Trophoblast cell (in vitro differentiated cells and primary cell): Measurements from ENCODE around the gene KIF2C.
A peak's percentile ranks its signal among the peaks of the same experiment; 100 is the strongest.

Experiments
- DNase-seq, 2 donors: peaks; one replicate each; pipeline ENCODE4 v3.0.0-alpha.2; 2016
- H2AFZ ChIP-seq: 2 replicates; pipeline ENCODE4 v1.6.1; 2013; ENCODE audit warnings: low read length, moderate library complexity, mild to moderate bottlenecking; ENCODE audit not compliant: insufficient read depth, poor library complexity
- H2AK5ac ChIP-seq: 2 replicates; pipeline ENCODE4 v1.6.1; 2013; ENCODE audit warnings: mild to moderate bottlenecking, low read length
- H2BK120ac ChIP-seq: 2 replicates; pipeline ENCODE4 v1.6.1; 2013; ENCODE audit warnings: low read length, mild to moderate bottlenecking, moderate library complexity; ENCODE audit not compliant: insufficient read depth, poor library complexity
- H2BK12ac ChIP-seq: 2 replicates; pipeline ENCODE4 v1.6.1; 2013; ENCODE audit warnings: mild to moderate bottlenecking, low read length, moderate library complexity
- H2BK5ac ChIP-seq: 2 replicates; pipeline ENCODE4 v1.6.1; 2013; ENCODE audit warnings: low read length, low read depth, moderate library complexity, mild to moderate bottlenecking; ENCODE audit not compliant: poor library complexity
- H3K14ac ChIP-seq: 2 replicates; pipeline ENCODE4 v1.6.1; 2013; ENCODE audit warnings: mild to moderate bottlenecking, low read length
- H3K18ac ChIP-seq: 2 replicates; pipeline ENCODE4 v1.6.1; 2013; ENCODE audit warnings: mild to moderate bottlenecking, low read length
- H3K23ac ChIP-seq: 2 replicates; pipeline ENCODE4 v1.6.1; 2013; ENCODE audit warnings: low read length
- H3K27ac ChIP-seq: 2 replicates; pipeline ENCODE4 v1.5.1; 2013; ENCODE audit warnings: low read depth, mild to moderate bottlenecking, inconsistent platforms, low read length, moderate library complexity
- H3K27me3 ChIP-seq: 2 replicates; pipeline ENCODE4 v1.6.1; 2013; ENCODE audit warnings: inconsistent platforms, mild to moderate bottlenecking, low read length, moderate library complexity; ENCODE audit not compliant: insufficient read depth
- H3K36me3 ChIP-seq, 2 experiments: 1 replicate in 1 of 2; 2 replicates in 1 of 2; pipeline ENCODE4 v1.6.1; 2013; ENCODE audit warnings: low read length in 2 of 2, mild to moderate bottlenecking in 2 of 2, moderate library complexity in 1 of 2; ENCODE audit not compliant: insufficient read depth in 2 of 2, control insufficient read depth in 1 of 2
- H3K4ac ChIP-seq: 2 replicates; pipeline ENCODE4 v1.6.1; 2013; ENCODE audit warnings: low read depth, mild to moderate bottlenecking, low read length, moderate library complexity
- H3K4me1 ChIP-seq, 2 experiments: 1 replicate in 1 of 2; 2 replicates in 1 of 2; pipeline ENCODE4 v1.6.1; 2013; ENCODE audit warnings: low read length in 2 of 2, mild to moderate bottlenecking in 2 of 2, moderate library complexity in 1 of 2; ENCODE audit not compliant: insufficient read depth in 2 of 2, control insufficient read depth in 1 of 2
- H3K4me2 ChIP-seq: 2 replicates; pipeline ENCODE4 v1.6.1; 2013; ENCODE audit warnings: inconsistent platforms, mild to moderate bottlenecking, low read length, moderate library complexity
- H3K4me3 ChIP-seq: 2 replicates; pipeline ENCODE4 v1.5.1; 2013; ENCODE audit warnings: mild to moderate bottlenecking, low read depth, low read length, inconsistent platforms
- H3K79me1 ChIP-seq: one replicate; pipeline ENCODE4 v1.6.1; 2013; ENCODE audit warnings: low read length
- H3K79me2 ChIP-seq: 2 replicates; pipeline ENCODE4 v1.6.1; 2013; ENCODE audit warnings: low read length, mild to moderate bottlenecking; ENCODE audit not compliant: control insufficient read depth, insufficient read depth, poor library complexity
- H3K9ac ChIP-seq: 2 replicates; pipeline ENCODE4 v1.6.1; 2013; ENCODE audit warnings: mild to moderate bottlenecking, low read length
- H3K9me3 ChIP-seq: 2 replicates; pipeline ENCODE4 v1.6.1; 2013; ENCODE audit warnings: low read depth, mild to moderate bottlenecking, control low read depth, inconsistent platforms, low read length; ENCODE audit not compliant: insufficient read depth
- H4K12ac ChIP-seq: 2 replicates; pipeline ENCODE4 v1.6.1; 2013; ENCODE audit warnings: low read depth, mild to moderate bottlenecking, low read length, moderate library complexity
- H4K8ac ChIP-seq: 2 replicates; pipeline ENCODE4 v1.6.1; 2013; ENCODE audit warnings: low read depth, mild to moderate bottlenecking, low read length, moderate library complexity
- H4K91ac ChIP-seq: one replicate; pipeline ENCODE4 v1.6.1; 2013; ENCODE audit warnings: low read depth, mild to moderate bottlenecking, low read length, moderate library complexity
- WGBS: extraction: QIAGEN DNeasy Blood & Tissue Kit; methylation state at CpG from one replicate; pipeline ENCODE4 v1.1.7; 2013; ENCODE audit warnings: missing lambda C conversion rate; ENCODE audit not compliant: insufficient read length, insufficient coverage; ENCODE audit errors: extremely low coverage; 5-methylcytosine and 5-hydroxymethylcytosine counted together

The KIF2C gene

GRCh38 chr1:44805311-44806024 lies 65.8 kb downstream of the KIF2C start:
- peak overlapping the region; percentile 7 for H3K27ac ChIP-seq
- peak overlapping the region; percentile 18 for H2BK5ac ChIP-seq
- peak overlapping the region; percentile 32 for H3K14ac ChIP-seq
- H3K4me1 ChIP-seq = peaks cover 63 to 64% of the 10 kb centered on the region in 2 experiments
- no peak overlapping the region for H3K23ac ChIP-seq
- peak overlapping the region; percentile 89 for H2AK5ac ChIP-seq
- peaks cover 44 to 48% of the 10 kb centered on the region in 2 experiments for H3K36me3 ChIP-seq
- H4K12ac ChIP-seq = no peak overlapping the region
- no peak overlapping the region for H3K9ac ChIP-seq
- H3K27me3 ChIP-seq = no peaks in the 10 kb centered on the region
- H3K4ac ChIP-seq = no peak overlapping the region
- peaks cover 48% of the 10 kb centered on the region for H3K79me1 ChIP-seq
- peak overlapping the region; percentile 48 for H2BK12ac ChIP-seq
- no peak overlapping the region for H3K4me2 ChIP-seq
- H3K9me3 ChIP-seq = no peaks in the 10 kb centered on the region
- H2BK120ac ChIP-seq = peak overlapping the region; percentile 18
- peak overlapping the region; percentile 20 for H4K8ac ChIP-seq
- no CpG with 5 or more reads among the region's 20 CpGs for WGBS
- peak overlapping the region; percentile 74 for H3K18ac ChIP-seq
- no peak overlapping the region for H3K4me3 ChIP-seq
- peak; percentile 6 to 21 for DNase-seq
- H3K79me2 ChIP-seq = peaks cover 32% of the 10 kb centered on the region
- peak overlapping the region; percentile 30 for H4K91ac ChIP-seq
- no peak overlapping the region for H2AFZ ChIP-seq

DNA sequence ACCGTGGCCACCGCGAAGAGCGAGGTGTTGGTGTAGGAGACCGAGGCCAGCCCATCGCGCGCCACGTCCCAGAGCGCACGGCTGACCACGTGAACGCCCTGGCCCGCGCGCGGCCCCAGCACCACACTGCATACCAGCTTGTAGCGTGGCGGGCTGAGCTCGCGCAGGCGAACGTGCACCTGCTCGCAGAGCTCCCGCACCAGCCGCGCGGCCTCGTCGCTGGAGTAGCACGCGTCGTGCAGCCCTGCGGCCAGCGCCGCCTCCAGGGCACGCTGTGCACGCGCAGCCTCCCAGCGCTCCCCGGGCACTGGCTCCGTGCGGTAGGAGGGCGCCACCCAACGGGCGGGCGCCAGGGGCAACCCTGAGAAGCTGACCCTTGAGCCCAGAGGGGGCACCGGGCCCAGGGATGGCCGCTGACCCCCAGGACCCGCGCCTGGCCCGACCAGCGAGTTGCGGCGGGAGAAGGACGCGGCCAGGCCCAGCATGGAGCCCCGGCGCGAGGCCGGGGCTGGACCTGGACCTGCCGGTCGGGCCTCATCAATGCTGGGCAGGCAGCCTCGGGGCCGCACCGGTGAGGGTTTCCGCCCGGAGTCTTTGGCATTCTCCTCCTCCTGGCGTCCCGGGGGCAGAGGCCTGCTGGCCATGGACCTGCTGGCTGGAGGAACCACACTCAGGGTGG lies 66.5 kb downstream of the KIF2C start:
- no peaks in the 10 kb centered on the region for H3K27me3 ChIP-seq
- H3K27ac ChIP-seq = peak overlapping the region; percentile 98
- H3K9ac ChIP-seq = no peak overlapping the region
- H4K91ac ChIP-seq = peak overlapping the region; percentile 79
- peaks cover 44 to 50% of the 10 kb centered on the region in 2 experiments for H3K36me3 ChIP-seq
- peak overlapping the region; percentile 94 for H2BK12ac ChIP-seq
- peaks cover 27% of the 10 kb centered on the region for H3K79me2 ChIP-seq
- peak overlapping the region; percentile 84 for H3K4ac ChIP-seq
- no peak overlapping the region for H4K12ac ChIP-seq
- no peaks in the 10 kb centered on the region for H3K9me3 ChIP-seq
- peak overlapping the region; percentile 92 for H2BK120ac ChIP-seq
- H2AK5ac ChIP-seq = peak overlapping the region; percentile 89
- peak overlapping the region; percentile 9 for H2AFZ ChIP-seq
- H3K4me1 ChIP-seq = peaks cover 63% of the 10 kb centered on the region in 2 experiments
- H3K14ac ChIP-seq = peak overlapping the region; percentile 73
- DNase-seq = peak; percentile 66 to 72
- no peak overlapping the region for H3K23ac ChIP-seq
- no peak overlapping the region for H3K4me2 ChIP-seq
- H3K79me1 ChIP-seq = peaks cover 46% of the 10 kb centered on the region
- peak overlapping the region; percentile 74 for H3K18ac ChIP-seq
- H4K8ac ChIP-seq = peak overlapping the region; percentile 71
- WGBS = no CpG with 5 or more reads among the region's 70 CpGs
- peak overlapping the region; percentile 78 for H2BK5ac ChIP-seq
- H3K4me3 ChIP-seq = no peak overlapping the region

- Histone ChIP-seq H2AK5ac (peak within 1 kb of the TSS; percentile 37), H2BK12ac (peak within 1 kb of the TSS; percentile 94), H3K4me1 (peaks cover 64 to 68% of the 10 kb centered on the region in 2 experiments), H3K79me2 (peaks cover 25% of the 10 kb centered on the region), H3K79me1 (peaks cover 49% of the 10 kb centered on the region), H3K36me3 (peaks cover 44 to 49% of the 10 kb centered on the region in 2 experiments), H3K14ac (peak within 1 kb of the TSS; percentile 73), H3K27ac (peak within 1 kb of the TSS; percentile 98), H2BK5ac (peak within 1 kb of the TSS; percentile 91), H3K4ac (peak within 1 kb of the TSS; percentile 84), H3K27me3 (no peaks in the 10 kb centered on the region), H3K4me2 (peak within 1 kb of the TSS; percentile 27), H3K4me3 (no peak within 1 kb of the TSS), H4K12ac (peak within 1 kb of the TSS; percentile 31), H3K9ac (peak within 1 kb of the TSS; percentile 35), H3K18ac (peak within 1 kb of the TSS; percentile 64), H4K8ac (peak within 1 kb of the TSS; percentile 86), H3K23ac (no peak within 1 kb of the TSS), H4K91ac (peak within 1 kb of the TSS; percentile 96), H2AFZ (peak within 1 kb of the TSS; percentile 24), H2BK120ac (peak within 1 kb of the TSS; percentile 92), H3K9me3 (no peaks in the 10 kb centered on the region)
- DNase-seq = no peak
- no CpG with 5 or more reads among the region's 7 CpGs for WGBS
Observed at GRCh38 chr1:44806704-44807363, 67.2 kb downstream of the KIF2C start, which contains the start of gene DYNLT4. Gene DYNLT4, minus strand, starts transcription at chr1:44807351. Its CDS starts 683 bp downstream, at chr1:44806668.

- Histone ChIP-seq H3K4me1 (peaks cover 62 to 66% of the 10 kb centered on the region in 2 experiments), H3K9ac (peak overlapping the region; percentile 35), H3K27ac (peak overlapping the region; percentile 98), H3K9me3 (no peaks in the 10 kb centered on the region), H3K36me3 (peaks cover 38 to 42% of the 10 kb centered on the region in 2 experiments), H3K4me2 (peak overlapping the region; percentile 27), H3K18ac (peak overlapping the region; percentile 64), H4K8ac (peak overlapping the region; percentile 86), H3K79me1 (peaks cover 50% of the 10 kb centered on the region), H3K79me2 (peaks cover 22% of the 10 kb centered on the region), H2BK12ac (peak overlapping the region; percentile 58), H3K27me3 (no peaks in the 10 kb centered on the region), H3K14ac (peak overlapping the region; percentile 69), H3K4ac (peak overlapping the region; percentile 41), H2BK120ac (peak overlapping the region; percentile 80), H4K91ac (peak overlapping the region; percentile 96), H2AFZ (peak overlapping the region; percentile 24), H4K12ac (peak overlapping the region; percentile 31), H3K23ac (no peak overlapping the region), H2AK5ac (peak overlapping the region; percentile 26), H3K4me3 (no peak overlapping the region), H2BK5ac (peak overlapping the region; percentile 91)
- WGBS = no CpG with 5 or more reads among the region's 16 CpGs
- DNase-seq = peak; percentile 99
Observed at GRCh38 chr1:44807364-44808062, 67.9 kb downstream of the KIF2C start.
